ENCODE results near the gene ZCCHC8.

The ZCCHC8 gene

DNA sequence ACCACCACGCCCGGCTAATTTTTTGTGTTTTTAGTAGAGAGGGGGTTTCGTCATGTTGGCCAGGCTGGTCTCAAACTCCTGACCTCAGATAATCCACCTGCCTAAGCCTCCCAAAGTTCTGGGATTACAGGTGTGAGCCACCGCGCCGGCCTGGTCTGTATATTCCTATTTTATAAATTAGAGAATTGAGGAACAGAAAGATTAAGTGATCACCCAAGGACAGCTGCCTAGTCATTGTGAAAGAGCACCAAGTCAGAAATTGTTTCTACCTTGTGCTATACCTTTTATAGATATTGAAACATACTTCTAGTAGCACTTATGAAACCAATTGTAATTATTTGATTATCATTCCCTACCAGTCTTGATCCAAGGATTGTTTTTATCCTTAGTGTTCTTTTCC is 28.3 kb upstream of the ZCCHC8 start:
- TF ChIP-seq, protein P1, sequence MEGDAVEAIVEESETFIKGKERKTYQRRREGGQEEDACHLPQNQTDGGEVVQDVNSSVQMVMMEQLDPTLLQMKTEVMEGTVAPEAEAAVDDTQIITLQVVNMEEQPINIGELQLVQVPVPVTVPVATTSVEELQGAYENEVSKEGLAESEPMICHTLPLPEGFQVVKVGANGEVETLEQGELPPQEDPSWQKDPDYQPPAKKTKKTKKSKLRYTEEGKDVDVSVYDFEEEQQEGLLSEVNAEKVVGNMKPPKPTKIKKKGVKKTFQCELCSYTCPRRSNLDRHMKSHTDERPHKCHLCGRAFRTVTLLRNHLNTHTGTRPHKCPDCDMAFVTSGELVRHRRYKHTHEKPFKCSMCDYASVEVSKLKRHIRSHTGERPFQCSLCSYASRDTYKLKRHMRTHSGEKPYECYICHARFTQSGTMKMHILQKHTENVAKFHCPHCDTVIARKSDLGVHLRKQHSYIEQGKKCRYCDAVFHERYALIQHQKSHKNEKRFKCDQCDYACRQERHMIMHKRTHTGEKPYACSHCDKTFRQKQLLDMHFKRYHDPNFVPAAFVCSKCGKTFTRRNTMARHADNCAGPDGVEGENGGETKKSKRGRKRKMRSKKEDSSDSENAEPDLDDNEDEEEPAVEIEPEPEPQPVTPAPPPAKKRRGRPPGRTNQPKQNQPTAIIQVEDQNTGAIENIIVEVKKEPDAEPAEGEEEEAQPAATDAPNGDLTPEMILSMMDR (conservative IDR thresholded peaks at IDR 0.05): no peak
- TF ChIP-seq ZFX (IDR thresholded peaks at IDR 0.05): no peak
- H3K27ac ChIP-seq: no peak overlapping the region

DNA sequence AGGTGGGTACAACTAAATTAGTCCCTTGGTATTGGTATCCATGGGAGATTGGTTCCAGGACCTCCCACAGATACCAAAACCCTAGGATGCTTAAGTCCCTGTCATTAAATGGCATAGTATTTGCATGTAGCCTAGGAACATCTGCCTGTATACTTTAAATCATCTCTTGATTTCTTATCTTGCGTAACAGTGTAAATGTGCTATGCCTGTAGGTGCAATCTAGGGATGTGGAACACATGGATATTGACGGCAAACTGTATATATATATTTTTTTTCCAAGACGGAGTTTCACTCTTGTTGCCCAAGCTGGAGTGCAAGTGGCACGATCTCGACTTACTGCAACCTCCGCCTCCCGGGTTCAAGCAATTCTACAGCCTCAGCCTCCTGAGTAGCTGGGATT is 27.9 kb upstream of the ZCCHC8 start:
- H3K27ac ChIP-seq: no peak overlapping the region
- no peak for TF ChIP-seq ZFX (IDR thresholded peaks at IDR 0.05)
- TF ChIP-seq, protein P1 (conservative IDR thresholded peaks at IDR 0.05): no peak

DNA sequence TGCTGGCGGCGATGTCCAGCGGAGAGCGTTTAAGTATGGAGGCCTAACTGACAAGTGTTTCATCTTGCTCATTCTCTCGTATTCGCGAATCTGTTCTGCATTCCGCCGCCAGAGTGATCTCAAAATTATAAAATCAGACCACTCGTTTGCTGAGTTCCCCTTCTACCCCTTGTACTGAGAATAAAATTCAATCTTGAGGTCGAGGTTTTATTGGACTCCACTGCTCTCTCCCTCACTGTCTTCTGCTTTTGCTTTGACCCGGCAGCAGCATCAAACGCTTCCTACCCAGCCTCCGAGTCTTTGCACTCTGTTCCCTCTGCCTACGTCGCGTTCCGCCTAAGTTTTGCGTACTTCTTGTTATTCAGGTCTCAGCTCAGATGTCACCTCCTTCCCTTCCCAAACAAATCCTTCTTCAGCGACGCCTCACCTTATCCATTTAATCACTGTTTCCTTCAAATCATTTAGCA is 26.8 kb upstream of the ZCCHC8 start:
- TF ChIP-seq ZFX (IDR thresholded peaks at IDR 0.05): no peak
- TF ChIP-seq, protein P1 (conservative IDR thresholded peaks at IDR 0.05): no peak
- peak overlapping the region; percentile 95 for H3K27ac ChIP-seq

DNA sequence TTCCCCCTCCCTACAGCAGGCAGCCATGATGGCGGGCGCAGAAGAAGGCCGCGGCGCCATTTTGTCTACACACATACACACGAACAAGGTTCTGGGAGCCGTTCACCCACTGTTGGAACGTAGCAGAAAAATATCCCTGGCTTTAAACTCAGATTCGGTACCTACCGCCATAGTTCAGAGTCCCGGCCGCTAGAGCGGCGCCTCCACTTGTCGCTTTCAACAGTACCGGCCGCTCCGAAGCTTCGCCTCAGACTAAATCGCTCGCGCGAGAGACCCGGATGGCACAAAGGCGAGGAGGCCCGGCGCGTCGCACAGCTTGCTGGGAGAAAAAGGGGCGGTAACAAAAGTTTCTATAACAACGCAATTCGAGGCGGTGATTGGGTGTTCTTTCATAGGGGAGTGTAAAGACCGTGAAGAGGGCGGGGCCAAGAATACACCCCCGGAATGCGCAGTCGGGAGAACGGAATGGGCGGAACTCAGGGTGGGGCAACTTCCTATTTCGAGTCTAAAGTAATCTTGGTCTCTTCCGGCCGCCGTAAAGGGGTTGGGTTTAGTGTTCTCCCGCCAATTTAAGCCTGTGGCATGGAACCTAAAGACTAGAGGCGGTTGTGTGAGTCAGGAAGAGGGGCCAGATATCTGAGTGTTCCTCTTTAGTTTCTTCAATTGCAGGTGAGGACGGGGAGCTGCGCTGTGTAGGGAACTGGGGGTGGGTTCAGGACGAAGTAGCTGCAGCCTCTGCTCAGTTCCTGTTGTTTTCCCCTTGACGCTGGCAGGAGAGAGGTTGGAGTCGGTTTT is 26.1 kb upstream of the ZCCHC8 start, which contains the start of the genes KNTC1 and RSRC2:
Gene KNTC1, plus strand, starts transcription at position 567 of the 795 bp plus-strand sequence. CDS start 2,815 bp downstream, outside the sequence.
Gene RSRC2, minus strand, starts transcription at position 254 of the 795 bp plus-strand sequence. Its CDS starts 83 bp downstream, at position 171.
- peak within 1 kb of the TSS; percentile 95 for H3K27ac ChIP-seq
- peak; percentile 73 for TF ChIP-seq ZFX (IDR thresholded peaks at IDR 0.05)
- TF ChIP-seq, protein P1 (conservative IDR thresholded peaks at IDR 0.05): no peak

DNA sequence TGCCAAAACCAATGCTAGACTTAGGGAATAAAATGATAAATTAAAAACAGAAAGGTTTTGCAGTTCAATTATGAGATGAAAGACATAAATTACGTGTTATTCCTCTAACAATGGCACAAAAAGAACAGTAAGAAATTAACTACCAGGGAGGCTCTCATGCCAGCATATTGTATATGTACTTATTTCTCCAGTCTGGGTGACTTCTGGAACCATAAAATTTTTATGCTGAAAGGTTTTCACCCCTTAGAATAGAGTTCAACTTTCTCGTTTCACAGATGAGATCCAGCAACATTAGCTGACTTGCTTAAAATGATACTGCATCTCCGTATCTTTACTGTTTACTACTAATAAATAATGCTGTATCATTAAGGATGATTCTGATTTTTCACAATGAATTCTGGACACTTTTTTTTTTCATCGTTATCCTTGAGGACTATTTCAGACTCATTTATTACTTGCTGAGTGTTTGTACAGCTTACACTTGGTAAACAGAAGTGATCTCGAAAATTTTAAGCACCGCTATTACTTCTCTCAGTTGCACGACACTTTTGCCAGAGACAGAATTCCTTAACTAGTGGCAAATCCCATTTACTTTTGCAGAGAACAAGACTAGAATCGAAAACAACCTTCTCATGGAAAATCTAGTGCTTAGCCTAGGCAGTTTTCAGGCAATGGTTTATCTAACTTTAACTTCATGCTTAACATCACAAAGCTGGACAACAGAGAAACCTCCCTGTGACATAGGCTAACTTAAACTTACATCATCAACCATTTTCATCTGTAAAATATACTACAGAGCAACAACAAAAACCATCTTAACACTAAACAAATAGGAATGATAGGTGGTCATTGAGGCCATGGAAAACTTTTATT is 23.4 kb upstream of the ZCCHC8 start:
- TF ChIP-seq ZFX (IDR thresholded peaks at IDR 0.05): no peak
- TF ChIP-seq, protein P1 (conservative IDR thresholded peaks at IDR 0.05): no peak
- no peak overlapping the region for H3K27ac ChIP-seq

DNA sequence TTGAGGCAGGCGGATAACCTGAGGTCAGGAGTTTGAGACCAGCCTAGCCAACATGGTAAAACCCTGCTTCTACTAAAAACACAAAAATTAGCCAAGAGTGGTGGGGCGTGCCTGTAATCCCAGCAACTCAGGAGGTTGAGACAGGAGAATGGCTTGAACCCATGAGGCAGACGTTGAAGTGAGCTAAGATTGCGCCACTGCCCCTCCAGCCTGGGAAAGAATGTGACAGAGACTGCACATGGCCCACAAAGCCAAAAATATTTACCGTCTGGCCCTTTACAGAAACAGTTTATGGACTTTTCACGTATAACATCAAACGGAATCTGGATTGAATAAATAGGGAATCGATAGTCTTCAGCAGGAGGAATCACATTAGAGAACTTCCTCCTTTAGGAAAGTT is 22.5 kb upstream of the ZCCHC8 start:
- H3K27ac ChIP-seq: no peak overlapping the region
- TF ChIP-seq, protein P1 (conservative IDR thresholded peaks at IDR 0.05): no peak
- TF ChIP-seq ZFX (IDR thresholded peaks at IDR 0.05): no peak
